Brain microvascular endothelial cell (primary cell): Measurements from ENCODE around the gene TDRD1.

Experiments
- DNase-seq: peaks from one replicate; pipeline ENCODE4 v3.0.0-alpha.2; 2020
- H3K27ac ChIP-seq: fragments of 250-450 bp; sonication (Bioruptor Pico); 2 replicates; pipeline ENCODE4 v1.5.1; 2020; ENCODE audit warnings: mild to moderate bottlenecking, moderate library complexity
- H3K27me3 ChIP-seq: fragments of 250-450 bp; sonication (Bioruptor Pico); replicated peaks from 2 replicates; pipeline ENCODE4 v1.5.1; 2020; ENCODE audit warnings: mild to moderate bottlenecking
- H3K36me3 ChIP-seq: fragments of 250-450 bp; sonication (Bioruptor Pico); replicated peaks from 2 replicates; pipeline ENCODE4 v1.5.1; 2020; ENCODE audit warnings: mild to moderate bottlenecking
- H3K4me3 ChIP-seq: 2 replicates; pipeline ENCODE4 v1.5.1; 2011; ENCODE audit warnings: low read depth, mild to moderate bottlenecking, control low read depth, low read length, moderate library complexity
- in situ Hi-C: cut with HindIII; loops from 2 replicates; pipeline ENCODE4 v1.10.0; 2017; ENCODE audit warnings: low sequenced_read_pairs, low pct_ligation_motif_present
- TF ChIP-seq, protein P1 (sequence below): IDR thresholded peaks from 2 replicates; pipeline ENCODE4 v1.5.1; 2011; ENCODE audit warnings: low read depth, mild to moderate bottlenecking, moderate library complexity, low read length, control low read depth, inconsistent platforms; ENCODE audit errors: missing control alignments

TDRD1 gene

GRCh38 chr10:114239117-114239993 is 60.2 kb downstream of the TDRD1 start, which contains the start of gene VWA2:
Gene VWA2, plus strand, starts transcription at chr10:114239254. Its CDS starts 9,460 bp downstream, at chr10:114248714.
- Histone ChIP-seq H3K36me3 (no peaks in the 10 kb centered on the region), H3K27ac (no peak within 1 kb of the TSS), H3K4me3 (no peak within 1 kb of the TSS), H3K27me3 (peaks cover 60% of the 10 kb centered on the region)
- TF ChIP-seq, protein P1, sequence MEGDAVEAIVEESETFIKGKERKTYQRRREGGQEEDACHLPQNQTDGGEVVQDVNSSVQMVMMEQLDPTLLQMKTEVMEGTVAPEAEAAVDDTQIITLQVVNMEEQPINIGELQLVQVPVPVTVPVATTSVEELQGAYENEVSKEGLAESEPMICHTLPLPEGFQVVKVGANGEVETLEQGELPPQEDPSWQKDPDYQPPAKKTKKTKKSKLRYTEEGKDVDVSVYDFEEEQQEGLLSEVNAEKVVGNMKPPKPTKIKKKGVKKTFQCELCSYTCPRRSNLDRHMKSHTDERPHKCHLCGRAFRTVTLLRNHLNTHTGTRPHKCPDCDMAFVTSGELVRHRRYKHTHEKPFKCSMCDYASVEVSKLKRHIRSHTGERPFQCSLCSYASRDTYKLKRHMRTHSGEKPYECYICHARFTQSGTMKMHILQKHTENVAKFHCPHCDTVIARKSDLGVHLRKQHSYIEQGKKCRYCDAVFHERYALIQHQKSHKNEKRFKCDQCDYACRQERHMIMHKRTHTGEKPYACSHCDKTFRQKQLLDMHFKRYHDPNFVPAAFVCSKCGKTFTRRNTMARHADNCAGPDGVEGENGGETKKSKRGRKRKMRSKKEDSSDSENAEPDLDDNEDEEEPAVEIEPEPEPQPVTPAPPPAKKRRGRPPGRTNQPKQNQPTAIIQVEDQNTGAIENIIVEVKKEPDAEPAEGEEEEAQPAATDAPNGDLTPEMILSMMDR: no peak
- in situ Hi-C loops: no loop called here
- no peak for DNase-seq

- in situ Hi-C loops: no loop called here
- Histone ChIP-seq H3K27ac (no peak overlapping the region), H3K36me3 (no peaks in the 10 kb centered on the region), H3K4me3 (no peak overlapping the region), H3K27me3 (peaks cover 62% of the 10 kb centered on the region)
- TF ChIP-seq, protein P1: no peak
- DNase-seq: no peak
Observed at GRCh38 chr10:114239994-114240345, 60.8 kb downstream of the TDRD1 start.

DNA sequence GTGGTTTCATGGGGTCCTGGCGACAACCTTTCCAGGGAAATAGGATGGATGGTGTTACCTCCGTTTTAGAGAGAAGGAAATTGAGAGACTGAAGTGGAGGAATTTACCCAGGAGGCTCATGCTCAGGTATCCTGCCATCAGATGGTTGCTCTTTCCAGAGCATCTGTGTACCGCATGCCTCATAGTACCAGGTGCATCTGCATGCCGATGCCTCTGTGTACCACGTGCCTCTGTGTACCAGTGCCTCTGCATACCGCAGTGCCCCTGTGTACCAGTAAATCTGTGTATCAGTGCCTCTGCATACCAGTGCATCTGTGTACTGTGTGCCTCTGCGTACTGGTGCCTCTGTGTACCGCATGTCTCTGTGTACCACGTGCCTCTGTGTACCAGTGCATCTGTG is 63.1 kb downstream of the TDRD1 start:
- no peak for DNase-seq
- Histone ChIP-seq H3K27me3 (peaks cover 62% of the 10 kb centered on the region), H3K4me3 (no peak overlapping the region), H3K36me3 (no peaks in the 10 kb centered on the region), H3K27ac (no peak overlapping the region)
- in situ Hi-C loops: no loop called here
- TF ChIP-seq, protein P1: no peak

GRCh38 chr10:114243661-114244060 is 64.5 kb downstream of the TDRD1 start:
- in situ Hi-C loops: no loop called here

DNA sequence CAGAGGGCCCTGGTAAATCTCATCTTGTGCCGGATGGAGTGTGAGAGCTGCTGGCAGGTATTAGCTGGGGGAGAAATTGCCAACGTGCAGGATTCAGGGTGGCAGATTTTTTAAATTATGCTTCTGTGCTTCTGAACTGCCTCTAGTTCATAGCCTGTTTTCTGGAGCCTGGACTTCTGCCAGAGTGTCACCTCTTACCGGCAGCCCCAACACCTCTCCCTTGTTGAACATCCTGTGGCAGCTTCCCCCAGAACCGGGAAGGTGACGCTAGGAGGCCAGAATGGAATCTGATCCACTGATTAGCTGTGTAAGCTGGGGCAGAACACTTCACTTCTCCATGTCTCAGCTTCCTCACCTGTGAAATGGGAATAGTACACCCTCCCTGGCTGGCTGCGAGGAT is 65.0 kb downstream of the TDRD1 start:
- peaks cover 50% of the 10 kb centered on the region for H3K27me3 ChIP-seq

More at GRCh38 chr10:114243661-114244060, 64.5 kb downstream of the TDRD1 start:
- Histone ChIP-seq H3K27me3 (peaks cover 54% of the 10 kb centered on the region), H3K4me3 (no peak overlapping the region), H3K36me3 (no peaks in the 10 kb centered on the region), H3K27ac (no peak overlapping the region)
- DNase-seq: no peak
- TF ChIP-seq, protein P1: no peak

More for the DNA sequence above, 65.0 kb downstream of the TDRD1 start:
- in situ Hi-C loops: no loop called here
- no peak for DNase-seq
- H3K27ac ChIP-seq: no peak overlapping the region
- no peaks in the 10 kb centered on the region for H3K36me3 ChIP-seq
- TF ChIP-seq, protein P1: no peak
- no peak overlapping the region for H3K4me3 ChIP-seq
